ENCODE data around the gene BCAR3.
"Not testable (repeated sequence)": the region's sequence is repeated elsewhere in the genome, so short reads cannot be mapped to it uniquely, and the experiment has no call there.

Gene BCAR3

DNA sequence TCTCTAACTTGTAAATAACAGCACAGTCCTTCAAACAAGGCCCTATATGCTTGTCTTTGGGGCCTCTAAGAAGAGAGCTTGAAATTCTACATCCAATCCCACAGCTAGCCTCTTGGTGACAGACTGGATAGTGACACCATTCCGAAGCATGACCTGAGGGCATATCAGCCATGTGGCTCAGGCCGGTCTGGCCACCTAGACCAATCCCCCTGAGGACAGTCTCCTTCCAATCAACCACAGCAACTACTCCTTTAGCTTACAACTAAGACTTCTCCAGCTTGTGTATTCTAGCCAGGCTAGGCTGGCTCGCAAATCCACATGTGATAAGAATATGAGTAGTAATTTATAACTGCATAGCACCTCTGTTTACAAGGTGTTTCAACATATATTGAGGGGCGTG is 14.0 kb downstream of the BCAR3 start:
- DNase-seq = no peak

DNA sequence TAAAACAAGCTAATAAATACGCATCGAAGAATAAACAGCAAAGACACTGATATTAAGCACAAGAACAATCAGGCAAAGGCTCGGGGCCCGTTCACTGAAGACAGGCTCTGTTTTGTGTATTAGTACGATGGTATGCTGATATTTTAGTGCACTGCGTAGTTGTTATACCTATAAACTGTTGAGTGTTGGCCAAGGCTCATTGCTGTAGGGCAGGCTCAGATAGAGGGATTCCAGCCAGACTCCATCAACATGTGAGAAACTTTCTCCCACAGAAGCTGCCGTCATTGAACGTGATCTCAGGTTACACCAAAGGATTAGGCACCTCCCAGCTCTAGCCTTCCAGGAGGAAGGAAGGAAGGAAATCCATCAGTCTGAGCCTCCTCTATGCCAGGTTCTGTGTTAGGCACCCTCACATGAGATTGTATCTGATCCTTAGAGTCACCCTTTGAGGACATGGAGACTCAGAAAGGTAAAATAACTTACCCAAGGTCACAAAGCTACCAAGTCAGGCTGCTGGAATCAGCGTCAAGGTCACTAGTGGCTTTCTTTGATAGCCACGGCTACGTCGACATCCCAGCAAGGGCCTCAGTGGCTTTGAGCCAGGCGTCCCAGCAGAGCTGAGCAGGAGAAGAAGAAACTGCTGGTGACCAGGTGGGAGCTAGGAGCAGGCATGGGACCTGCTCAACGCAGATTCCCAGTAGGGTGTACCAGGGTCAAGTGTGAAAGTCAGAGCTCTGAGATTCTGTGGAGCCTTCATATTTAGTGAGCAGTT is 14.8 kb downstream of the BCAR3 start:
- DNase-seq = no peak

DNA sequence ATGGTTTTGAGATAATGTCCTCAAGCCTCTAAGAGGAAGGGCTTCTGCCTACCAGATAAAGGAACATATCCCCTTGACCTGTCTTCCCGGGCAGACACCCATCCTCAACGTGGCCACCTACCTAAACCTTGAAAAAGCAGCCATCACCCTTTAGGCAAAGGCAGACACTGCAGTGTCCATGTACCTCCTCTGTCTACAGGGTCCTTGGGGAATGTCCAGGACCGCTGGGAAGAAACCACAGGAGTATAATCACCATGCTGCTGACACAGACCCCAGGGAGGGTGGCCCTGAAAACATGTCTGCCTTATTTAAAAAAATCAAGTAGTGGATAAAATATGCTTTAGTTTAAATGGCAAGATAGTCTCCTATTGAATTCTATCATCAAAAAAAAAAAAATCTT is 16.6 kb downstream of the BCAR3 start:
- DNase-seq = no peak

DNA sequence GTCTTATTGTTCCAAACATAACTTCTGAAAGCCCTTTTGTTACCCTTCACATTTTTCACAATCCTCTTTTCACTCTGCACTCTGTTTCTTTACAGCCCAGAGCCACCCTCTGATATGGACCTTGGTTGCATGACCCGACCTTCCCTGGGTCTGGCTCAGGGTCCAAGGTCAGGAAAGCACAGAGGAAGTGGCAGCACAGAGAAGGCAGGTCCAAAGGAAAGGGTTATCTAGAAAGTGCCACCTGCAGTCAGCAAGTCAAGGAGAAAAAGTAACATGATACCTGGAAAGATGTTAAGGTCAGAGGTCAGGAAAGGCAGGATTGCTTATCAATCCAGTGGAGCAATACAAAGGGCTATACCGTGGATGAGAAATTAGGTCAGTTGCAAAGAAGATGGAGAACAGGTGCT is 18.4 kb downstream of the BCAR3 start:
- no peak for DNase-seq

DNA sequence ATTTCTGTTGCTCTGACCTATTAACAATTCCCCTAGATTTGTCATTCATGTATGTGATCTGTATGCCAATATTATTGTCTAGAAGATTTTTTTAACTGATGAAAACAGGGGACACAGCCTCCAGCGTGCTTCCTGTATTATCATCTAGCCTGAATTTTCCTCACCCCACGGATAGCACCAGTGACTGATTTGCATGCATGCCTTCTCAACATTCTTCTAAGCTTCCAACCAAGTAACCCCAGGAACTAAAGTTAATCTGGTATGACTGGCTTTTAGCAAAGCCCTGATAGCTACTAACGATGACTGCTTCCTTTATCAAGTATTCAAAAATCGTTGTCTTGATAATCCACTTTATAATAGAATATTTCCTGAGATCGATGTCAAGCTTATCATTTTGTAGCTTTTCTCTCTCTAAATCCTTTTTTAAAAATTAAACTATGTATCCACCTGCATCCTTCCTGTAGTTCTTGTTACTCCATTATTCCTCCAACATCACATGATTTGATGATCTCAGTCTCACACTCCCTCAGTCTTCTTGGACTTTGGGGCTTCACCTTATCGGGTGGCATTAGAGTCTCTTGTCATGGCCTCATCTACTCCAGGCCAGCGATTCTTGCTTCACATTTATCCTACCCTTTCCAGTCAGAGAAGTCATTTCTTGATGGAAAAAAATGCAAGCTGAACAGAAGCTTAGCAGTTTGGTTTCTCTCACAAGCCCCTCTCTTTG is 19.0 kb downstream of the BCAR3 start:
- DNase-seq = no peak

DNA sequence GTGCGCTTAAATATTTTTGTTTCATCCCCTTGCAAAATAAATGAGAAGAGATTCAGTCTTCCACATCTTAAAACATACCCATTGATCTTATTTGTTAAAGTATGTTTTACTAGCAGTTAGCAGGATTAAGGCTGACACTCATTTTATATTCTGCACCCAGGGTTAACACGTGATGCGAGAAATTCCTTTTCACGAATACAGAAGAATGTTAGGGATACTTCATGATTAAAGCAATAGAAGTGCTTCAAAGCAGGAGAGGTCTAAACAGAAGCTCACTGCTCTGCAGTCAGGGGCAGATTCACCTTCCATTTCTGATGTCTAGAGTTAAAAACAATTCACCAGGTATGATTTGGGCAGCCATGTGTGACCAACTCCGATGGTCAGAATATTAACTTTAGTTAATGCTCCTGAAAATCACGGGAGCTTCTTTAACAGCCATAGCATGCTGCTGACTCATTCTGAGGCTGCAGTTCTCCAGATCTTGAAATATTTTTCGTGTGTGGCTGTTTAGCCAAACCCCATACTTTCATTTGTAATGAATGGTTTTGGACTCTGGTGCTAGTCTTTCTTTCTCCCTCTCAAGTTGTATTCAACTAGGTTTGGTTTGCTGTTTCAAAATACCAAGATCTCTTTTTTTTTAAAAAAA is 19.7 kb downstream of the BCAR3 start:
- DNase-seq = no peak

DNA sequence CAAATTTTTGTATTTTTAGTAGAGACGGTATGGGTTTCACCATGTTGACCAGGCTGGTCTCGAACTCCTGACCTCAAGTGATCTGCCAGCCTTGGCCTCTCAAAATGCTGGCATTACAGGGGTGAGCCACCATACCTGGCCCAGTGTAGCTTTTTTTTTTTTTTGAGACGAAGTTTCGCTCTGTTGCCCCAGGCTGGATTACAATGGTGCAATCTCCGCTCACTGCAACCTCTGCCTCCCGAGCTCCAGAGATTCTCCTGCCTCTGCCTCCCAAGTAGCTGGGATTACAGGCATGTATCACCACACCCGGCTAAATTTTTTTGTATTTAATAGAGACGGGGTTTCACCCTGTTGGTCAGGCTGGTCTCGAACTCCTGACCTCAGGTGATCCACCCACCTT is 20.3 kb downstream of the BCAR3 start:
- DNase-seq = not testable (repeated sequence)

DNA sequence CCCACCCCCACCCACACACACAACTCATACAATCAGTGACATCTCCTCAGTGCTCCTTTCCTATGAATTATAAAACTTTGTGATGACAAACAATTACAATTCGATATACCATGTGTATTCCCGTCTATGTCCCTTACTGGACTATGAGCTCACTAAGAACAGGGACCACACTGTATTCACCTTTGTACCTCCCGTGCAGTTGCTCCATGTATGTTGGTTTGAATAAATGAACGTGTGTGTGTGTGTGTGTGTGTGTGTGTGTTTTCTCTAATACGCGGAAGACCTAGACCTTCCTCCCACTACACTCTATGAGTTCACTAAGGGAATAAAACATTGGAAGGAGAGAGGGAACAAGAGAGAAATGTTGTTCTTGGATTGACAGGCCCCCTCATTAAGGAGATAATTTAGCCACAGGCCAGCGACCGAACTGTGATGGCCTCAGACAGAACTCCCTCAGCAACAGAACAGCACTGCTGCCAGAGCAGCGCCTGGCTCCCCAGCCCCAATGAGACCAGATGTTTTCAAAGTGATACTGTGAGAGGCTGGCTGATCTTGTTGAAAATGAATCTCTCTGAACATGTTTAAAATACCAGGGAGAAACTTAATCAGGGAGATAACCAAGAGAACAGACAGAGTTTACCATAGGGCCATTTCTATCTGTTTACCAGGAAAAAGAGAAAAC is 21.7 kb downstream of the BCAR3 start:
- DNase-seq = no peak

DNA sequence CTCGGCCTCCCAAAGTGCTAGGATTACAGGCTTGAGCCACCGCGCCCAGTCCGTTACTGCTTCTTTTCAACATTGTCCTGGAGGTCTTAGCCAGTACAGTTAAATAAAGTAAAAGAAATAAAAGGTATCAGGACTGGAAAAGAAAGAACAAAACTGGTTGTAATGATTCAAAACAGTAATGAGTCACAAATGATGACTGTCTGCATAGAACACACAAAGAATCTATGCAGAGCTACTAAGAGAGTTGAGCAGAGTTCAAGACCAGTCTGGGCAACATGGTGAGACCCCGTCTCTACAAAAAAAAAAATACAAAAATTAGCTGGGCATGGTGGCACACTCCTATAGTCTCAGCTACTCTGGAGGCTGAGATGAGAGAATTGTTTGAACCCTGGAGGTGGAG is 23.4 kb downstream of the BCAR3 start:
- no peak for DNase-seq

DNA sequence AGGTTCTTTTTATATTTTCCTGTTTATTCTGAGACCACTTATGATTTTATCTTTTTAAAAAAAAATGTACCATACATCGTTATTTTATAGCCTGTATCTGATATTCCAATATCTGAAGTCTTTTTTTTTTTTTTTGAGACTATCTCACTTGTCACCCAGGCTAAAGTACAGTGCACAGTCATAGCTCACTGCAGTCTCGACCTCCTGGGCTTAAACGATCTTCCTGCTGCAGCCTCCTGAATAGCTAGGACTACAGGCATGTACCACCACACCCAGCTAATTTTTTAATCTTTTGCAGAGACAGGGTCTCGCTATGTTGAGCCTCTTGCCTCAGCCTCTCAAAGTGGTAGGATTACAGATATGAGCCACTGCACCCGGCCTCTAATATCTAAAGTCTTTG is 25.1 kb downstream of the BCAR3 start:
- DNase-seq = no peak

DNA sequence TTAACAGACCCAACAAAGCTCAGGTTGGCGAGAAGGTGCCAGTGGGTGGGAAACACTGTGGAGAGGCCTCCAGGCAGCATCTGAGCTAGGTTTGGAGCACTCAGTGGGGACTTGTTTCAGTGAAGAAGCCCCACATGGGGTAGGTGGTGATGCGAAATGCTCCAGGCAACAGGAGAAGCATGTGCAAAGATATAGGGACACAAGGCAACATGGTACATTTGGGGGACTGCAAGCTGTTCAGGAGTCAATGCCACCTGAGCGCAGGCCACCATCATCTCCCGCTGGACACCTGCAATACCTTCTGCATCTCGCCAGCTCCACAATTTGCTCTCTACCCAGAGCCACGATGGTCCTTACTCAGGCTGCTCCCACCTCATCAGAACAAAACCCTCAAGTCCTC is 28.0 kb downstream of the BCAR3 start:
- DNase-seq = no peak

DNA sequence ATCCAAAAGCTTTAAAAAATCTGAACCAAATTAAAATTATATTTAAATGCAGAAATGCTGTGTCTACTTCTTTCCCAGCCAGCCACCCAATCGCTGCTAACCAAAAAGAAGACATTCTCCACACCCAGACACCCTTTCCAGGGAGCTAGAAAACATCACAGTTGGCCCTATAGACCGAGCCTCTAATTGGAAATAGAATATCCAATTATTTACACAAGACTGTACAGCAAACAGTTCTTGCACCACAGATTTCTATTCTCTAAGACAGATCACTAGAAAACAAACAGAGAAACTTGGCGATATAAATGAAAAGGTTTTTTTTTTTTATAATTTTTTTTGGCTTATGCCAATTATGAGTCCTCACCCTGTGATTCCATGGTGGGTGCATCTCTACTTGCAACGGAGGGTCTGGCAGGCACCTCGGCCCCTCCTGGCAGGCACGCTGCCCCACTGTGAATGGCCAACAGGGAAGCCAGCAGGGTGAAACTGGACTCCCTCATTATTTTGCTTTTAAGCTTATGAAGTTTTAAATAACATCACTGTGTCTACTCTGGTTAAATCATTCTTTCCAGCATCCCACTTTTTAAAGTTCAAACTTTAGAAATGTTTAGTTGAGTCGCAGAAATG is 29.2 kb downstream of the BCAR3 start:
- no peak for DNase-seq

DNA sequence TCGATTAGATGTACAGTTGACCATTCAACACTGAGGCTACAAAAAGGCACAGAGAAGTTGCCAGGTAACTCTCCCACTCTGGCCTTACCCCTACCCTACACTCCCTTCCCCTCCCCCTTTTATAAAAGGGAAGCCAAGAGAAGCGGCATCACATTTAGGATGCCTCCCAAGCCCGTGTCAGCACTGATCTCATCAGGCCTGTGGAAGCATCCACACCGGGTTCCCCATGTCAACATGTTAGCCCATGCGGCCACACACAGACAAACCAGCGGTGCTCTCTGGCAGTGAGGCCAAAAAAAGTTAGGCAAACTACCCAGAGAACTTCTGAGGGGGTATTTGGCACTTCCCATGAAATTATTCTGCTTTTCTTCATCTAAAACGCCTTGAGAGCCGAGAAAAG is 29.9 kb downstream of the BCAR3 start:
- DNase-seq = no peak

DNA sequence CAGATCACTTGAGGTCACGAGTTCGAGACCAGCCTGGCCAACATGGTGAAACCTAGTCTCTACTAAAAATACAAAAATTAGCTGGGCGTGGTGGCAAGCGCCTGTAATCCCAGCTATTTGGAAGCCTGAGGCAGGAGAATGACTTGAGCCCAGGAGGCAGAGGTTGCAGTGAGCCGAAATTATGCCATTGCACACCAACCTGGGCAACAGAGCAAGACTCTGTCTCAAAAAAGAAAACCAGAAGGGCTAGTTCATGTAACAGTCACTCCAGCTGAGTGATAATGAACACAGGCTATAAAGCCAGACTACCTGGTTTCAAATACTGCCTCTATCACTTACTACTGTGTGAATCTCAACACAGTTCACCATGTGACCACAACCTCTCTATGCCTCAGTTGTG is 31.5 kb downstream of the BCAR3 start:
- not testable (repeated sequence) for DNase-seq

DNA sequence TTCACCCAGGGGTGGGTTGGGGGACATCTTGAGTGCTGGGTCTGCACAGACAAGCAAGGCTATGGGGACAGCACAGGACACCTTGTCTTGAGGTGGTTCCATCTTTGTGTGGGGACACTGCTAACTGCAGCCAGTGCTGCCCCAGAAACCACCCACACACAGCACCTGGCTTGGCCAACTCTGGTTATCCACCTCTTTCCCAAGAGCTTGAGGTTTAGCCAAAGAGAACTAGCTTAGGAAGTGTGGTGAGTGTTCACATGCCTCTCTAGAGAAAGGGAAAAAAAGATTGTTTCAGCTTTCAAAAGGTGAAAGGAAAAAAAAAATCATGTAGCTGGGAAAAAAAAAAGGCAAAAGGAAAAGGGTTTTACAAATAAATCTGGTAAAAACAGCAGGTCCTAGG is 32.4 kb downstream of the BCAR3 start:
- no peak for DNase-seq

DNA sequence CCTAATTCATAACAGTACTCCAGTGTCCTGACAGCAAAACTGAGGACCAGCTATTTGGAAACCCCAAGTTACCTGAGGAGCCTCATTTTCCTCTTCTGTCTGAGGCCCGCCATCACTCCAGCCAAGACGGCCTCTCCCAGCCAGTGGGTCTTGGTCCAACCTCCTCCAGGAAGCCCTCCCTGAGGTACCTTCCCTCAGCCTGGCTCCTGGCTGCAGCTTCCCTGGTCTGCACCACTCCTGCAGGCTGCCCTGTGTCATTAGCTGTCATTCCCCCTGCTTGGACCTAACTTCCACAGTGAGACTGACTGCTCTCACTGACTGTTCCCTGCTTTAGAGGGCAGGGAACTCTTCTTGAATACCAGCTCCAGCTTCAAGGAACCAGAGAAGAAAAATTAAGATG is 33.0 kb downstream of the BCAR3 start:
- no peak for DNase-seq

DNA sequence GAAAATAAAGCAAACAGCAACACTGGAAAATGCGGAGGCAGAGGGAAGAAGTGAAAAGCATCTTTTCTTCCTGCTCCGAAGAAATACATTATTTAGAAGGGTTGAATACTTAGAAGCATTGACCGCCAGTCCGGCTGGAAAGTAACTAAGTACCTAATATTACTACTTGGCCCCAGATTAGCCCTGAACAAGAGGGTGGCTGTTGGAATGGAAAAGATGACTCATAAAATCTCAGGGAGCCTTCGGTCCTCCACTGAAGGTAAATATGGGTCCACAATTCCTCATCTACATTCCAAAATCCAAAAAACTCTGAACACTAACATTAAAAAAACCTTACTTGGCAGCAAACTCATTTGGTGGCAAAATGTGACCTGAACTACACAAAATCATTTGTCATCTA is 40.1 kb downstream of the BCAR3 start:
- DNase-seq = no peak

DNA sequence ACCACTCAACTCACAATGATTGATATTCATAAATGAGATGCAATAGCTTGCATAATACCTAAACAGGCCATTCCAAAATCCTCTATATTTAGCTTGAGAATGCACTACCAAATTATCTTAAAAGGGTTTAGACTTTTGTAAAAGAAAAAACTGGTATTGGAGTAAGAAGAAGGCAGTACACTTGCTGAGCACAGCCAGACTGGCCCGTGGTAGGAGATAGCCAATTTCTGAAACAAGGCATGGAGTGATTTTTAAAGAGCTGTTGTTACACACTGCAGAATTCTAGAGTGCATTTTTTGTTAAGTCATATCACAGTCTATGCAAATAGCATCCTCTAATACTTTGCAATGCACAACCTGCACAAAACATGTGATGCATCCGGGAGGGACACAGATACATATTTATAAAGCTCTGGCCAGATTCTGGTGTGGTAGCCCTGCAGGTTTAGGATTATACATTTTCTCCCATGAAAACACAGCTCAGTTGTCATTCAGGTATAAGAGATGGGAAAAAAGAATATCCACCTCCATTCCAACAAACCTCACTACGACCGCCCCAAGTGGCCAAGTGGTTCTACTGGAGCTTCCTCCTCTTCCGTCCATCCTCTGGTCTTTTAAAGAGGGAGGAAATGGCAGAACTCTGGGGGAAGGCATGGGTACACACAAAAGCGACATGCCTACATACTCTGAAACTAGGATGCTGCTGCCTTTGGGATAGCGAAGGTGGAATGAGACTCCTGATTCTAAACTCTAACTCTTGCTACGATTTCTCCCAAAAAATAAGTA is 40.8 kb downstream of the BCAR3 start:
- DNase-seq = no peak

DNA sequence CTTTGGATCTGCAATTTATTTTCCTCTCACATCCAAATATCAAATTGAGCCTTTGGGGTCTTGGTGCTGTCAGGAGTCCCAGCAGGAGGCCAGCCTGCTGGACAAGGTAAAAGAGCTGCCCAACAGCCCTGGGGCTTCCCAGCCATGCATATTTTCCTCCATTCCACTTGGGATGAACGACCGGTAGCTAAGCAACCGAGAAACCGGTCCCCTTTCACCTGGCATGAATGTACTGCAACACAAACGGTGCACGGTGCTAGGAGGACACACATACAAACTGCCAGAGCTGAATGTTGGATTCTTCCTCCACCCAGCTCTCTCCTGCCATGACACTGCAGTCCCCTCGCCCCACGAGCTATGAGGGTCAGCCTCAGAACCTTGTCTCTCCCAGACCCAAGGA is 42.7 kb downstream of the BCAR3 start:
- DNase-seq = no peak

DNA sequence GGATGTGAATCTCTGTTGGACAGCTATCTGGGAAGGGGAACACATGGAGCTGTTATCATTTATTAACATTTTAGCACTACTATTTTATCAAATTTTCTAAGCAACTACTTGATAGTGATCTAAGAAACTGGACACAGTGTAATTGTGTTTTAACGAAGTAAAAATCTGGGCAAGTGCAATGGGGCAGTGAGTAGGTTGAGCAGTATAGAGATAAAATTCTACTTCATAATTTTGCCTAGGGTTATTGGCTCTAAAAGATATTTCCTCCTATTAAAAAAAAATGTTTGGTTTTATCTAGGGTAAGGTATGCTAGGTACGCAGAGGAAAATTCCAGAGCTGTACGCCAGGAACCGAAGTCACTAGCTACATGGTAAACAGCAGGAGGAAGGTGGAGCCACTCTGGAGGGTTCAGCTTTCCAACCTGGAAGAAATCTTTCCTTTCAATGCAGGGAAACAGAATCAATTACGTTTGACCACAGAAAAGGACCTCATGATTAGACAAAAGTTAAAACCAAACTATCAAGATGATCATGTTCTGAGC is 43.3 kb downstream of the BCAR3 start:
- no peak for DNase-seq

DNA sequence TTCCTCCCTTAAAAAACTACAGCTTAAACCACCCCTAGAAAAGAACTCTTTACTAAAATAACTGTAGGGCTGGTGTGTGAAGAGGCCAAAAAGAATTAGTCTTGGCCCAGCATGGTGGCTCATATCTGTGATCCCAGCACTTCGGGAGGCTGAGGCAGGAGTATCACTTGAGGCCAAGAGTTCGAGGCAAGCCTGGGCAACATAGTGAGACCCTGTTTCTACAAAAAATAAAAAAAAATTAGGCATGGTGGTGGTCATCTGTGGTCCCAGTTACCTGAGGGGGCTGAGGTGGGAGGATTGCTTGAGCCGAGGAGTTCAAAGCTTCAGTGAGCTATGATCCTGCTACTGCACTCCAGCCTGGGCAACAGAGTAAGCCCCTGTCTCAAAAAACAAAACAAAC is 44.9 kb downstream of the BCAR3 start:
- no peak for DNase-seq
